SK-N-SH treated with all-trans-retinoic acid at 6 μM for 48 hours (cell line): ENCODE data around the gene CASZ1.

Source experiments
- ATAC-seq: fragments of 200-7000 bp; cut with Tn5 transposase; 3 replicates; pipeline ENCODE4 v1.9.1; 2020; ENCODE audit warnings: mild to moderate bottlenecking, moderate library complexity
- BACH2 ChIP-seq: fragments of 250-450 bp; sonication (Bioruptor Pico); IDR thresholded peaks from 2 replicates; pipeline ENCODE4 v1.9.0; 2021; ENCODE audit warnings: mild to moderate bottlenecking, borderline replicate concordance
- CSDC2 ChIP-seq: fragments of 250-450 bp; sonication (Bioruptor Pico); IDR thresholded peaks from 2 replicates; pipeline ENCODE4 v1.5.0; 2020; ENCODE audit warnings: mild to moderate bottlenecking, moderate library complexity
- CSRNP3 ChIP-seq: fragments of 250-450 bp; sonication (Bioruptor Pico); IDR thresholded peaks from 2 replicates; pipeline ENCODE4 v1.5.1; 2021; ENCODE audit warnings: mild to moderate bottlenecking, moderate library complexity
- ESRRG ChIP-seq: fragments of 250-450 bp; sonication (Bioruptor Pico); IDR thresholded peaks from 2 replicates; pipeline ENCODE4 v1.6.1; 2021; ENCODE audit warnings: mild to moderate bottlenecking
- ISL1 ChIP-seq: fragments of 250-450 bp; sonication (Bioruptor Pico); IDR thresholded peaks from 2 replicates; pipeline ENCODE4 v2.1.2; 2022; ENCODE audit warnings: mild to moderate bottlenecking, moderate library complexity
- OSR1 ChIP-seq: fragments of 250-450 bp; sonication (Bioruptor Pico); IDR thresholded peaks from 2 replicates; pipeline ENCODE4 v1.8.0; 2022; ENCODE audit warnings: moderate library complexity, mild to moderate bottlenecking, inconsistent platforms
- POU6F1 ChIP-seq: fragments of 250-450 bp; sonication (Bioruptor Pico); IDR thresholded peaks from 2 replicates; pipeline ENCODE4 v1.8.0; 2021; ENCODE audit warnings: low read depth, mild to moderate bottlenecking, moderate library complexity, borderline replicate concordance
- PPARA ChIP-seq: fragments of 250-450 bp; sonication (Bioruptor Pico); IDR thresholded peaks from 2 replicates; pipeline ENCODE4 v1.5.0; 2020; ENCODE audit warnings: mild to moderate bottlenecking, borderline replicate concordance
- RARB ChIP-seq: fragments of 250-450 bp; sonication (Bioruptor Pico); IDR thresholded peaks from 2 replicates; pipeline ENCODE4 v1.8.0; 2021; ENCODE audit warnings: mild to moderate bottlenecking, moderate library complexity
- SNAI2 ChIP-seq: fragments of 250-450 bp; sonication (Bioruptor Pico); IDR thresholded peaks from 2 replicates; pipeline ENCODE4 v1.5.0; 2020; ENCODE audit warnings: mild to moderate bottlenecking, moderate library complexity
- TCF4 ChIP-seq: fragments of 250-450 bp; sonication (Bioruptor Pico); IDR thresholded peaks from 2 replicates; pipeline ENCODE4 v1.8.0; 2021; ENCODE audit warnings: mild to moderate bottlenecking, moderate library complexity, borderline replicate concordance
- TSHZ2 ChIP-seq: fragments of 250-450 bp; sonication (Bioruptor Pico); IDR thresholded peaks from 2 replicates; pipeline ENCODE4 v1.5.0; 2020; ENCODE audit warnings: mild to moderate bottlenecking, moderate library complexity
- ZC3H10 ChIP-seq: fragments of 250-450 bp; sonication (Bioruptor Pico); IDR thresholded peaks from 2 replicates; pipeline ENCODE4 v1.5.1; 2021; ENCODE audit warnings: mild to moderate bottlenecking, moderate library complexity
- ZFP3 ChIP-seq: fragments of 250-450 bp; sonication (Bioruptor Pico); IDR thresholded peaks from 2 replicates; pipeline ENCODE4 v1.5.0; 2020; ENCODE audit warnings: mild to moderate bottlenecking, moderate library complexity
- ZFP30 ChIP-seq: fragments of 450-650 bp; formaldehyde crosslinking; IDR thresholded peaks from 2 replicates; pipeline ENCODE4 v1.5.0; 2022; ENCODE audit warnings: mild to moderate bottlenecking, moderate library complexity
- ZNF565 ChIP-seq: fragments of 450-650 bp; formaldehyde crosslinking; conservative IDR thresholded peaks from 2 replicates; pipeline ENCODE4 v1.5.0; 2020; ENCODE audit warnings: low read depth, mild to moderate bottlenecking, moderate library complexity
- ZNF70 ChIP-seq: fragments of 450-650 bp; formaldehyde crosslinking; IDR thresholded peaks from 2 replicates; pipeline ENCODE4 v1.5.0; 2020; ENCODE audit warnings: mild to moderate bottlenecking, moderate library complexity
- ZNF8 ChIP-seq: fragments of 450-650 bp; formaldehyde crosslinking; IDR thresholded peaks from 2 replicates; pipeline ENCODE4 v1.5.0; 2020; ENCODE audit warnings: mild to moderate bottlenecking, moderate library complexity
- TF ChIP-seq, protein P1 (sequence below): fragments of 250-450 bp; sonication (Bioruptor Pico); IDR thresholded peaks from 2 replicates; pipeline ENCODE4 v1.8.0; 2020; ENCODE audit warnings: mild to moderate bottlenecking, moderate library complexity, borderline replicate concordance

The CASZ1 gene

DNA sequence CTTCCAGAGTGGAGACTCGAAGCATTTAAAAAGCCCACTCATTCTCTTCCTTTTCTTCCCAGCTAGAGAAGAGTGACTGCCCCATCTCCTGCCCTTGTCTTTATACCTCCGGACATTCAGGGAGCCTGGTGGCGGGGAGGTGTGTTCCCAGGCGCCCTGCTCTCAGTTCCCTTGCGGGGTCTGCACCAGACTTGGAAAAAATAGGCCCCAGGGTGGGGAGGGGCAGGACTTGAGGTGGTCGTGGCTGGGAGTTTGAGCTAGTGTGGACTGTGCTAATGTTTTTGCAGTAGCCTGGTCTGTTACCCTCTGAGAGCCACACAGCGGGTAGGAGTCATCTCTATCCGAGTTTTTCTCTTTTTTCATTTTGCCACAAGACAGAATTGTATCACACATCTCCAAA is 182.6 kb downstream of the CASZ1 start (continued):
- no peak for TF ChIP-seq TSHZ2 (CRISPR knock-in tag)
- TF ChIP-seq PPARA: no peak
- TF ChIP-seq ZNF70 (CRISPR knock-in tag): no peak

- no peak for ATAC-seq
- no peak for TF ChIP-seq TCF4 (CRISPR knock-in tag)
- TF ChIP-seq BACH2: no peak
- no peak for TF ChIP-seq ZNF70 (CRISPR knock-in tag)
- TF ChIP-seq ZFP30: no peak
- TF ChIP-seq OSR1 (CRISPR knock-in tag): no peak
- TF ChIP-seq RARB (CRISPR knock-in tag): no peak
- no peak for TF ChIP-seq POU6F1
- no peak for TF ChIP-seq ZC3H10 (CRISPR knock-in tag)
- no peak for TF ChIP-seq ESRRG (CRISPR knock-in tag)
- no peak for TF ChIP-seq CSRNP3
- TF ChIP-seq ISL1 (CRISPR knock-in tag): no peak
- TF ChIP-seq PPARA: no peak
- no peak for TF ChIP-seq ZNF565
- TF ChIP-seq CSDC2: no peak
Measured at GRCh38 chr1:10613340-10613739, 183.1 kb downstream of the CASZ1 start.

DNA sequence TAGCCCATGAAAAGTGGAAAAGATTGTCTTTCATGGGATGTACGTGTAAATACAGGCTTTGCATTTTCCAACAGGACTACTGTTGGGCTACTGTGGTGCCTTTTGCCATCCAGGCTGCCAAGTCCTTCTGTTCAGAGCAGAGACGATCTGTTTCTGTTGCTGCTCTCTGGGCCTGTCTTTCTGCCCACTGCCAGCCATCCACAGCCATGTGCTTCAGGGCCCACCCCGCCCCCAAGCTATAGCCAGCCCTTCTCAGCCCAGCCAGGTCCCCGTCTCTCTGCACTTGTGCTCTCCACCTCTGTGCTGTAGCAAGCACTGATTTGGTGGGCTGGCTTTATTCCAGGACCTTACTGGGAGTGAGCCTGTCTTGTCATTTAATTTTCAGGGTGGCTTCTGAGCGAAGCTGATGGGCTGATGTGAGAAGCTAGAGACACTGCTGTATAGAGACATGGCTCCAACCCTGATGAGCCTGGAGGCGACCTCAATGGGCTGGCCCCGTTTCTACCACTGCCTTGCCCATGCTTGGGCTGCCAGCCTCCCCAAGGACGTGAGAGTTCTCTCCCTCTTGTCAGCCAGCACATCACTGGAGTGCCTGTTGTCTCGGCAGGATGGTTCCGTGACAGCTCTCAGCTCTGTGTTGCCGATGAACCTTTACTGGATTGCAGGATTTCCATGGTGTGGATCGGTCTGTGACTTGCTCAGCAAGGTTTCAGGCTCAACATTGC is 183.8 kb downstream of the CASZ1 start:
- 0 out of 3 replicates have a peak, but pooled peaks have one; percentile 25 for ATAC-seq
- no peak for TF ChIP-seq POU6F1
- TF ChIP-seq, all 23 proteins: peak for 0

DNA sequence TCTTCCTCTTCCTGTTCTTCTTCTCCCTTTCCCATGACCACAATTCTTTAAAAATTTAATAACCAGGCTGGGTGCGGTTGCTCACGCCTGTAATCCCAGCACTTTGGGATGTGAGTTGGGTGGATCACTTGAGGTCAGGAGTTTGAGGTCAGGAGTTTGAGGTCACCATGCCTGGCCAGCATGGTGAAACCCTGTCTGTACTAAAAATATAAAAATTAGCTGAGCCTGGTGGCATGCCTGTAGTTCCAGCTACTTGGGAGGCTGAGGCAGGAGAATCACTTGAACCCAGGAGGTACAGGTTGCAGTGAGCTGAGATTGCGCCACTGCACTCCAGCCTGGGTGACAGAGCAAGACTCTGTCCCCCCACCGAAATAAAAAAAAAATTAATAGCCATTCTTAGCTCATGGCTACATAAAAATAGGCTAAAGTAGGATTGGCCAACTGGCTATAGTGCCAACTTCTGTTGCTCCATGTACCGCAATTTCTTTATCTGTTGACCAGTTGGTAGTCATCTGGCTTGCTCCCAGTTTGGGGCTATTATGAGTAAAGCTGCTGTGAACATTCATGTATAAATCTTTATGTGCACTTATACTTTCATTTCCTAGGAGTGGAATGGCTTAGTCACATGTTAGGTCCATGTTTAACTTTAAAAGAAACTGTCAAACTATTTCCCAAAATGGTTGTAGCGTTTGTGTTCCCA is 185.4 kb downstream of the CASZ1 start:
- no peak for ATAC-seq
- TF ChIP-seq ZC3H10 (CRISPR knock-in tag) (no peak), TCF4 (CRISPR knock-in tag) (no peak), SNAI2 (CRISPR knock-in tag) (no peak), CSRNP3 (no peak), TSHZ2 (CRISPR knock-in tag) (no peak), ZFP3 (no peak), ZNF8 (no peak), ESRRG (CRISPR knock-in tag) (no peak), OSR1 (CRISPR knock-in tag) (no peak), PPARA (no peak)
- TF ChIP-seq, protein P1, sequence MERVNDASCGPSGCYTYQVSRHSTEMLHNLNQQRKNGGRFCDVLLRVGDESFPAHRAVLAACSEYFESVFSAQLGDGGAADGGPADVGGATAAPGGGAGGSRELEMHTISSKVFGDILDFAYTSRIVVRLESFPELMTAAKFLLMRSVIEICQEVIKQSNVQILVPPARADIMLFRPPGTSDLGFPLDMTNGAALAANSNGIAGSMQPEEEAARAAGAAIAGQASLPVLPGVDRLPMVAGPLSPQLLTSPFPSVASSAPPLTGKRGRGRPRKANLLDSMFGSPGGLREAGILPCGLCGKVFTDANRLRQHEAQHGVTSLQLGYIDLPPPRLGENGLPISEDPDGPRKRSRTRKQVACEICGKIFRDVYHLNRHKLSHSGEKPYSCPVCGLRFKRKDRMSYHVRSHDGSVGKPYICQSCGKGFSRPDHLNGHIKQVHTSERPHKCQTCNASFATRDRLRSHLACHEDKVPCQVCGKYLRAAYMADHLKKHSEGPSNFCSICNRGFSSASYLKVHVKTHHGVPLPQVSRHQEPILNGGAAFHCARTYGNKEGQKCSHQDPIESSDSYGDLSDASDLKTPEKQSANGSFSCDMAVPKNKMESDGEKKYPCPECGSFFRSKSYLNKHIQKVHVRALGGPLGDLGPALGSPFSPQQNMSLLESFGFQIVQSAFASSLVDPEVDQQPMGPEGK (CRISPR knock-in tag): no peak
